Liver (tissue), 9 donors: ENCODE results near the gene IGFBP1. TPM values are rescaled to one million over a fixed set of nuclear protein-coding genes. Genes with fewer than 3 reads are reported as not detected.

Source experiments
- DNase-seq: peaks from one replicate; pipeline ENCODE4 v3.0.0-alpha.2; 2017; ENCODE audit warnings: low spot score
- H3K27ac ChIP-seq, 2 donors: one replicate each; pipeline ENCODE4 v1.7.0; 2013; ENCODE audit warnings: inconsistent platforms in 2 of 2, low read length in 2 of 2, control low read depth in 1 of 2, low read depth in 1 of 2, mild to moderate bottlenecking in 1 of 2
- H3K27me3 ChIP-seq, 4 donors: one replicate each; pipeline versions ENCODE4 v1.6.1 to v1.7.0; 2013; ENCODE audit warnings: low read length in 3 of 4, inconsistent platforms in 1 of 4, mild to moderate bottlenecking in 1 of 4, moderate library complexity in 1 of 4; ENCODE audit not compliant: control insufficient read depth in 4 of 4, insufficient read depth in 4 of 4
- H3K36me3 ChIP-seq, 4 donors: one replicate each; pipeline versions ENCODE4 v1.6.1 to v1.7.0; 2013; ENCODE audit warnings: low read length in 3 of 4, mild to moderate bottlenecking in 3 of 4, low read depth in 1 of 4, moderate library complexity in 1 of 4; ENCODE audit not compliant: control insufficient read depth in 4 of 4, insufficient read depth in 3 of 4
- H3K4me1 ChIP-seq, 4 donors: one replicate each; pipeline versions ENCODE4 v1.6.1 to v1.7.0; 2013; ENCODE audit warnings: low read length in 3 of 4, mild to moderate bottlenecking in 3 of 4, moderate library complexity in 1 of 4; ENCODE audit not compliant: control insufficient read depth in 4 of 4, insufficient read depth in 4 of 4
- H3K4me3 ChIP-seq, 3 donors: one replicate each; pipeline versions ENCODE4 v1.6.1 to v1.7.0; 2013; ENCODE audit warnings: low read length in 3 of 3, control low read depth in 1 of 3, low read depth in 1 of 3, mild to moderate bottlenecking in 1 of 3
- H3K9ac ChIP-seq, 2 donors: one replicate each; pipeline ENCODE4 v1.7.0; 2013; ENCODE audit warnings: low read length in 2 of 2, mild to moderate bottlenecking in 2 of 2, moderate library complexity in 2 of 2, control low read depth in 1 of 2, low read depth in 1 of 2
- H3K9me3 ChIP-seq, 4 donors: one replicate each; pipeline versions ENCODE4 v1.6.1 to v1.7.0; 2013; ENCODE audit warnings: low read length in 3 of 4; ENCODE audit not compliant: control insufficient read depth in 4 of 4
- EGR1 ChIP-seq, 2 donors: IDR thresholded peaks; 2 replicates each; pipeline ENCODE4 v1.6.1; 2016 to 2018; ENCODE audit warnings: antibody characterized with exemption in 2 of 2, low read depth in 2 of 2
- FOXA1 ChIP-seq: IDR thresholded peaks from 2 replicates; pipeline ENCODE4 v1.6.1; 2016; ENCODE audit warnings: antibody characterized with exemption
- FOXA2 ChIP-seq: IDR thresholded peaks from 2 replicates; pipeline ENCODE4 v1.6.1; 2016; ENCODE audit warnings: antibody characterized with exemption
- GABPA ChIP-seq, 2 donors: IDR thresholded peaks in 1 of 2; conservative IDR thresholded peaks in 1 of 2; 2 replicates each; pipeline ENCODE4 v1.6.1; 2016; ENCODE audit warnings: antibody characterized with exemption in 2 of 2, mild to moderate bottlenecking in 1 of 2, moderate library complexity in 1 of 2
- HNF4A ChIP-seq, 2 donors: conservative IDR thresholded peaks; 2 replicates each; pipeline ENCODE4 v1.6.1; 2016; ENCODE audit warnings: antibody characterized with exemption in 2 of 2, mild to moderate bottlenecking in 2 of 2
- HNF4G ChIP-seq: IDR thresholded peaks from 2 replicates; pipeline ENCODE4 v1.6.1; 2016; ENCODE audit warnings: antibody characterized with exemption
- JUND ChIP-seq, 2 donors: IDR thresholded peaks; 2 replicates each; pipeline ENCODE4 v1.6.1; 2016; ENCODE audit warnings: antibody characterized with exemption in 2 of 2
- NR2F2 ChIP-seq: IDR thresholded peaks from 2 replicates; pipeline ENCODE4 v1.6.1; 2016; ENCODE audit warnings: antibody characterized with exemption
- RAD21 ChIP-seq, 2 donors: IDR thresholded peaks; 2 replicates each; pipeline ENCODE4 v1.6.1; 2016; ENCODE audit warnings: antibody characterized with exemption in 2 of 2, mild to moderate bottlenecking in 2 of 2
- RXRA ChIP-seq, 2 donors: IDR thresholded peaks; 2 replicates each; pipeline ENCODE4 v1.6.1; 2017 to 2018; ENCODE audit warnings: antibody characterized with exemption in 2 of 2, mild to moderate bottlenecking in 1 of 2
- SP1 ChIP-seq: IDR thresholded peaks from 2 replicates; pipeline ENCODE4 v1.6.1; 2018; ENCODE audit warnings: antibody characterized with exemption, mild to moderate bottlenecking
- TAF1 ChIP-seq: conservative IDR thresholded peaks from 2 replicates; pipeline ENCODE4 v1.6.1; 2016; ENCODE audit warnings: antibody characterized with exemption, mild to moderate bottlenecking
- YY1 ChIP-seq: IDR thresholded peaks from 2 replicates; pipeline ENCODE4 v1.6.1; 2016; ENCODE audit warnings: antibody characterized with exemption, mild to moderate bottlenecking
- WGBS: extraction: QIAGEN DNeasy Blood & Tissue Kit; methylation state at CpG from one replicate; pipeline ENCODE4 v1.1.7; 2013; 5-methylcytosine and 5-hydroxymethylcytosine counted together
- polyA plus RNA-seq, 2 donors: library from polyadenylated mRNA; stranded (reverse) in 1 of 2; unstranded in 1 of 2; fragments of 200-250 nt in 1 of 2; fragments of >200 nt in 1 of 2; fragmentation: Nextera tagmentation in 1 of 2; extraction: Ambion mirVana in 1 of 2; gene quantifications; one replicate each; pipeline versions ENCODE4 v1.2.1 to v1.2.3, GENCODE V29; 2013 to 2015
- total RNA-seq, 2 donors: library from RNA; depleted of rRNA; stranded (reverse); fragments of >200 nt; gene quantifications; one replicate each; pipeline ENCODE4 v1.2.3, GENCODE V29; 2014
- TF ChIP-seq, protein P1 (sequence below): IDR thresholded peaks from 2 replicates; pipeline ENCODE4 v1.6.1; 2016; ENCODE audit warnings: antibody characterized with exemption
- TF ChIP-seq, protein P2 (sequence below): IDR thresholded peaks from 2 replicates; pipeline ENCODE4 v1.6.1; 2016; ENCODE audit warnings: antibody characterized with exemption, mild to moderate bottlenecking
- TF ChIP-seq, protein P3 (sequence below): fragments of 150-350 bp; IDR thresholded peaks from 2 replicates; pipeline ENCODE4 v1.5.1; 2017; ENCODE audit warnings: improper control_type of control experiment, low read depth, low read length; ENCODE audit not compliant: missing input control
- TF ChIP-seq, protein P4 (sequence below): IDR thresholded peaks from 2 replicates; pipeline ENCODE4 v1.6.1; 2016; ENCODE audit warnings: antibody characterized with exemption
- TF ChIP-seq, protein P5 (sequence below): IDR thresholded peaks from 2 replicates; pipeline ENCODE4 v1.6.1; 2016; ENCODE audit warnings: antibody characterized with exemption
- donor health status: healthy.
- donor health status: healthy.
- donor health status: healthy.
- donor health status: healthy.
- donor health status: healthy.

Gene IGFBP1
- total and polyA plus RNA-seq, 4 donors = 3.5 to 234 (median 63.6) TPM

DNA sequence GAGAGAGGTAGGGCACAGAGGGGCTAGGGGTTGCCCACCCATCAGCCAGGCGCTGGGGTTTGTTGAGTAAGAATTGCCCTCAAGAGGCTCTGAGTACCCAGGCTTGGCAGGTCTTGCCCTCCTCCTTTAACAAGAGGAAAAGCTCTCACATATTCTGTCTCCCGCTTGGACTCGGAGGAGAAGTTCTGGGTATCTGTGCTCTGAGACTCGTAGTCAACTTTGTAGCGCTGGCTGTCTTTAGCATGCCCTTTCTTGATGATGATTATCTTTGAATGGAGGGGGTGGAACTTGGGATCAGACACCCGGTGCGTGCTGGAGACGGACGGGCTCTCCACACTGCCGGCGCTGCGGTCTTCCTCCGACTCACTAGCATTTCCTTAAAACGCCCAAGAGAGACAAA lies 28.8 kb downstream of the IGFBP1 start:
- Histone ChIP-seq H3K27me3 (peaks cover 0 to 7% (median 0%) of the 10 kb centered on the region in 4 donors), H3K4me3 (no peak overlapping the region), H3K4me1 (peaks cover 4 to 25% (median 17%) of the 10 kb centered on the region in 4 donors), H3K36me3 (peaks cover 0 to 6% (median under 1%) of the 10 kb centered on the region in 4 donors), H3K9ac (no peak overlapping the region), H3K9me3 (no peaks in the 10 kb centered on the region), H3K27ac (no peak overlapping the region)
- WGBS = 73% methylated on average over 14 of the region's 14 CpGs
- DNase-seq = no peak
- no peak for TF ChIP-seq JUND (IDR thresholded peaks at IDR 0.05)
- TF ChIP-seq FOXA1 = no peak
- TF ChIP-seq RXRA (IDR thresholded peaks at IDR 0.05) = no peak
- TF ChIP-seq EGR1 (IDR thresholded peaks at IDR 0.05; ENCODE audit: low read depth in 2 of 2) = no peak
- TF ChIP-seq TAF1 = no peak
- TF ChIP-seq FOXA2 = no peak
- TF ChIP-seq NR2F2 = no peak
- TF ChIP-seq HNF4G = no peak
- TF ChIP-seq, protein P1, sequence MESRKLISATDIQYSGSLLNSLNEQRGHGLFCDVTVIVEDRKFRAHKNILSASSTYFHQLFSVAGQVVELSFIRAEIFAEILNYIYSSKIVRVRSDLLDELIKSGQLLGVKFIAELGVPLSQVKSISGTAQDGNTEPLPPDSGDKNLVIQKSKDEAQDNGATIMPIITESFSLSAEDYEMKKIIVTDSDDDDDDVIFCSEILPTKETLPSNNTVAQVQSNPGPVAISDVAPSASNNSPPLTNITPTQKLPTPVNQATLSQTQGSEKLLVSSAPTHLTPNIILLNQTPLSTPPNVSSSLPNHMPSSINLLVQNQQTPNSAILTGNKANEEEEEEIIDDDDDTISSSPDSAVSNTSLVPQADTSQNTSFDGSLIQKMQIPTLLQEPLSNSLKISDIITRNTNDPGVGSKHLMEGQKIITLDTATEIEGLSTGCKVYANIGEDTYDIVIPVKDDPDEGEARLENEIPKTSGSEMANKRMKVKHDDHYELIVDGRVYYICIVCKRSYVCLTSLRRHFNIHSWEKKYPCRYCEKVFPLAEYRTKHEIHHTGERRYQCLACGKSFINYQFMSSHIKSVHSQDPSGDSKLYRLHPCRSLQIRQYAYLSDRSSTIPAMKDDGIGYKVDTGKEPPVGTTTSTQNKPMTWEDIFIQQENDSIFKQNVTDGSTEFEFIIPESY = no peak
- TF ChIP-seq, protein P2, sequence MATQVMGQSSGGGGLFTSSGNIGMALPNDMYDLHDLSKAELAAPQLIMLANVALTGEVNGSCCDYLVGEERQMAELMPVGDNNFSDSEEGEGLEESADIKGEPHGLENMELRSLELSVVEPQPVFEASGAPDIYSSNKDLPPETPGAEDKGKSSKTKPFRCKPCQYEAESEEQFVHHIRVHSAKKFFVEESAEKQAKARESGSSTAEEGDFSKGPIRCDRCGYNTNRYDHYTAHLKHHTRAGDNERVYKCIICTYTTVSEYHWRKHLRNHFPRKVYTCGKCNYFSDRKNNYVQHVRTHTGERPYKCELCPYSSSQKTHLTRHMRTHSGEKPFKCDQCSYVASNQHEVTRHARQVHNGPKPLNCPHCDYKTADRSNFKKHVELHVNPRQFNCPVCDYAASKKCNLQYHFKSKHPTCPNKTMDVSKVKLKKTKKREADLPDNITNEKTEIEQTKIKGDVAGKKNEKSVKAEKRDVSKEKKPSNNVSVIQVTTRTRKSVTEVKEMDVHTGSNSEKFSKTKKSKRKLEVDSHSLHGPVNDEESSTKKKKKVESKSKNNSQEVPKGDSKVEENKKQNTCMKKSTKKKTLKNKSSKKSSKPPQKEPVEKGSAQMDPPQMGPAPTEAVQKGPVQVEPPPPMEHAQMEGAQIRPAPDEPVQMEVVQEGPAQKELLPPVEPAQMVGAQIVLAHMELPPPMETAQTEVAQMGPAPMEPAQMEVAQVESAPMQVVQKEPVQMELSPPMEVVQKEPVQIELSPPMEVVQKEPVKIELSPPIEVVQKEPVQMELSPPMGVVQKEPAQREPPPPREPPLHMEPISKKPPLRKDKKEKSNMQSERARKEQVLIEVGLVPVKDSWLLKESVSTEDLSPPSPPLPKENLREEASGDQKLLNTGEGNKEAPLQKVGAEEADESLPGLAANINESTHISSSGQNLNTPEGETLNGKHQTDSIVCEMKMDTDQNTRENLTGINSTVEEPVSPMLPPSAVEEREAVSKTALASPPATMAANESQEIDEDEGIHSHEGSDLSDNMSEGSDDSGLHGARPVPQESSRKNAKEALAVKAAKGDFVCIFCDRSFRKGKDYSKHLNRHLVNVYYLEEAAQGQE = no peak
- TF ChIP-seq RAD21 (IDR thresholded peaks at IDR 0.05) = no peak
- no peak for TF ChIP-seq GABPA (IDR thresholded peaks at IDR 0.05 in 1 of 2, conservative IDR thresholded peaks at IDR 0.05 in 1 of 2)
- TF ChIP-seq YY1 = no peak
- TF ChIP-seq, protein P3, sequence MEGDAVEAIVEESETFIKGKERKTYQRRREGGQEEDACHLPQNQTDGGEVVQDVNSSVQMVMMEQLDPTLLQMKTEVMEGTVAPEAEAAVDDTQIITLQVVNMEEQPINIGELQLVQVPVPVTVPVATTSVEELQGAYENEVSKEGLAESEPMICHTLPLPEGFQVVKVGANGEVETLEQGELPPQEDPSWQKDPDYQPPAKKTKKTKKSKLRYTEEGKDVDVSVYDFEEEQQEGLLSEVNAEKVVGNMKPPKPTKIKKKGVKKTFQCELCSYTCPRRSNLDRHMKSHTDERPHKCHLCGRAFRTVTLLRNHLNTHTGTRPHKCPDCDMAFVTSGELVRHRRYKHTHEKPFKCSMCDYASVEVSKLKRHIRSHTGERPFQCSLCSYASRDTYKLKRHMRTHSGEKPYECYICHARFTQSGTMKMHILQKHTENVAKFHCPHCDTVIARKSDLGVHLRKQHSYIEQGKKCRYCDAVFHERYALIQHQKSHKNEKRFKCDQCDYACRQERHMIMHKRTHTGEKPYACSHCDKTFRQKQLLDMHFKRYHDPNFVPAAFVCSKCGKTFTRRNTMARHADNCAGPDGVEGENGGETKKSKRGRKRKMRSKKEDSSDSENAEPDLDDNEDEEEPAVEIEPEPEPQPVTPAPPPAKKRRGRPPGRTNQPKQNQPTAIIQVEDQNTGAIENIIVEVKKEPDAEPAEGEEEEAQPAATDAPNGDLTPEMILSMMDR = no peak
- TF ChIP-seq, protein P4, sequence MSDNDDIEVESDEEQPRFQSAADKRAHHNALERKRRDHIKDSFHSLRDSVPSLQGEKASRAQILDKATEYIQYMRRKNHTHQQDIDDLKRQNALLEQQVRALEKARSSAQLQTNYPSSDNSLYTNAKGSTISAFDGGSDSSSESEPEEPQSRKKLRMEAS = no peak
- TF ChIP-seq SP1 = no peak
- no peak for TF ChIP-seq HNF4A (conservative IDR thresholded peaks at IDR 0.05)

DNA sequence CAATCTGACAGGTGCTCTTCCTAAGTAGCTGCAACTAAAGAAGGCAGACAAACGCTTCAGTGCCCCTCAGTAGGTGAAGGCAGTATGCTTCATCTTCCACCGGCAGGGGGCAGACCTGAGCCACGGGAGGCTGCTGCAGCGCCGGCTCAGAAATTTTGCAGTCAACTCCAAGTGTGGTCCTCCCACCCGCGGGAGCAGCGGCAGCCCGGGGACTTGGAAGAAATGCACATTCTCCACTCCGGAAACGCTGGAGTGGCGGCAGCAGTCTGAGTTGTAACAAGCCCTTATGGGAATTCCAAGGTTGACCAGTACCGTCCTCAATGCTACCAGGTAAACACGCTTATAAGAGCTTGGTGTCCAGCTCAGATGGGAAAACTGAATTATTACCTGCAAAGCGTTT lies 29.4 kb downstream of the IGFBP1 start:
- Histone ChIP-seq H3K9me3 (no peaks in the 10 kb centered on the region), H3K4me1 (peaks cover 4 to 31% (median 23%) of the 10 kb centered on the region in 4 donors), H3K27ac (no peak overlapping the region), H3K9ac (no peak overlapping the region), H3K27me3 (peaks cover 0 to 7% (median 0%) of the 10 kb centered on the region in 4 donors), H3K4me3 (peak overlapping the region in 1 of 3 donors; percentile 13), H3K36me3 (peaks cover 0 to 6% (median under 1%) of the 10 kb centered on the region in 4 donors)
- DNase-seq = peak; percentile 83
- 10% methylated on average over 15 of the region's 15 CpGs for WGBS
- TF ChIP-seq RAD21 (IDR thresholded peaks at IDR 0.05) (peak; percentile 84 to 91), RXRA (IDR thresholded peaks at IDR 0.05) (no peak), GABPA (IDR thresholded peaks at IDR 0.05 in 1 of 2, conservative IDR thresholded peaks at IDR 0.05 in 1 of 2) (no peak), FOXA2 (no peak), SP1 (no peak)
- TF ChIP-seq, protein P3 = peak; percentile 87
- TF ChIP-seq, protein P4 = no peak
- TF ChIP-seq, protein P1 = no peak
- TF ChIP-seq, protein P5, sequence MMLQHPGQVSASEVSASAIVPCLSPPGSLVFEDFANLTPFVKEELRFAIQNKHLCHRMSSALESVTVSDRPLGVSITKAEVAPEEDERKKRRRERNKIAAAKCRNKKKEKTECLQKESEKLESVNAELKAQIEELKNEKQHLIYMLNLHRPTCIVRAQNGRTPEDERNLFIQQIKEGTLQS = no peak
